GM19328 (cell line): ENCODE data around the gene TEX14.

ENCODE experiments used
- ATAC-seq: cut with Tn5 transposase; IDR thresholded peaks from one replicate; pipeline ENCODE4 v1.9.1; 2021; ENCODE audit warnings: mild to moderate bottlenecking, moderate library complexity; ENCODE audit not compliant: unreplicated experiment

The TEX14 gene

DNA sequence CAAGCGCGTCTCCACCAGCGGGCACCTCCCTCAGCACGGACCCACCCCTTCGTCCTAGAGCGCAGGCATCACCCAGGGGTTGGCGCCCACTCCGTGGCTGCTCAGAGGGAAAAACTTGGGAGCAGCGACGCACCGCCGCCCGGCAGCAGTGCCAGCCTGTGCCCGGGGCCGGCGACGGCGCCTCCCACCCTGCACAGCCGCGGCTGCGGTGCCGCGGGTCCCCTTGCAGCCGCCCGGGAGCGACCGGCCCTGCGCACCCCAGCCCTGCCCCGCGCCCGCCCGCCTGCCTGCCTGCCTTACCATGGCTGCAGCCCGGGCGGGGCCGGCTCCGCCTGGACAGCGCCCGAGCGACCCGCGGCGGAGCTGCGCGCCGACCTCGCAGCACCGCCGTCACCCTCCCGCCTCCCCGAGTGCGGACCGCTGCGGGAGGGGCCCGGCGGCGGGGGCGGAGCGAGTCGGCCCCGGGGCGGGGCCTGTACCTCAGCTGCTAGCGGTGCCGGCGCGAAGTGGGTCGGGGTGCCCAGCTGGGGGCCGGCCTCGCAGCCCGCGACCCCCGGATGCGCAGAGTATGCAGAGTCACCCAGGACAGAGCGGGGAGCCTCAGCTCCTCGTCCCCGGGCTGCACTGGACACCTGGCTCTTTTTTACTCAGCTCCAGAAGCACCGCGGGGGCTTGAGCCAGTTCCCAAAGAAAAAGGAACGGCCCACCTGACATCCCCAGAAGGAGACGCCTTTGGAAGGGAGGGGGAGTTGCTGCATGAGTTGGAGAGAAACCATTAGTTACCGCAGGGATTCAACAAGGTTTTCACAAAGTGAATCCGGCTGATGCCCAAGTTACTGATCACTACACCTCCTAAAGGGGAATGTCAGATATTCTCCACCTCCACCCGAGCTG, 159.9 kb downstream of the TEX14 start:
- ATAC-seq, result no peak

DNA sequence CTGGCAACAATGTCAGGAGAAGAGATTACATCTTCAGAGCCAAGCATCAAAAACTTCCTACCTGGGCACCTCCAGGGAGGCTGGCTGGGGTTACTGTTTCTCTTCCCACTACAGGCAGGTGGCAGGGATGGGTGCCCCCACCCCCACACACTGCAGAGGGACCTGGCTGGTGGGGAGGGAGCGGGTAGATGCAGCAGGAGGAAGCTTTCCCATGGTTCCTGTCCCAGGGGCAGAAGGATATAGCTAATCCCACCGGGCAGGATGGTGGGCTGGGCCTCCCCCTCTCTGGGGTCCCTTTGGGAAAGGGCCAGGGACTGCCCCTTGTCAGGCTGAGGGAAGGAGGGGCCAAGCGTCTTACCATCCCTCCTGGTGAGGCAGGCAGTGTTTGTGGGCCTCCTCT, 160.7 kb downstream of the TEX14 start:
- no peak for ATAC-seq

DNA sequence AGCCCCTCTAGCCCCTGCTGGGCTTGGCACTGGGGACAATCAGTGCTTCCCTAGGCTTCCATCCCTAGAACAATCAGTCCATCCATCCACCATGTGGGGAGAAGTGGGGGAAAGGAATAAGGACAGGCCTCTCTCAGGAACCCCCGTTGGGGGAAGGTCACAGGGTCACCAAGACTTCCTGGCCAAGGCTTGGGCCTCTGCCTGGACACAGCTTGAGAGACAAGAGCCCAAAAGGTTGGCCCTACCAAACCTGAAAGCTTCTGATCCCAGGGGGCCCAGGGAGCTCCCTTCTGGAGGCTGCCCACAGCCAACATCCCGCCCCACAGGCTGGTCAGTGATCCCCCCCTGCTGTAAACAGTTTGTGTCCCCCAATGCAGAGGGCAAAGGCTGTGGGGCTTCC, 161.2 kb downstream of the TEX14 start:
- ATAC-seq, result no peak

DNA sequence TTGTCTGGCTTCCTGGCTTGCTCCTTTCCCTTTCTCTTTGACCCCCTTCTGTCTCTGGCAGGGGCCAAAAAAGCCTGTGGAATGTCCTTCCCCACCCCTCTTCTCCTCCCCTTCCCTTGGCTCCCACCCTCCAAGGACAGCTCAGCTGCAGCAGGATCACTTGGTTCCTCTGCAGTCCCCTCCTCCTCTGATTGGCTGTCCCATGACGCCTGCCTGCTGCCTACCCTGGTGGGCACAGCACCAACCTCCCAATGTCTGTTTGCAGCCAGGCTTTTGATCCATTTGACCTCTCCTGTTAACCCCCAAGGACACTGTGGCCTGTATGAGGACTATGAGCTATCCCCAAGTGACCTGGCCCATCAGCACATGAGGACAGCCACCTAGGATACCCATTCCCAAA, 162.6 kb downstream of the TEX14 start:
- ATAC-seq, result no peak

DNA sequence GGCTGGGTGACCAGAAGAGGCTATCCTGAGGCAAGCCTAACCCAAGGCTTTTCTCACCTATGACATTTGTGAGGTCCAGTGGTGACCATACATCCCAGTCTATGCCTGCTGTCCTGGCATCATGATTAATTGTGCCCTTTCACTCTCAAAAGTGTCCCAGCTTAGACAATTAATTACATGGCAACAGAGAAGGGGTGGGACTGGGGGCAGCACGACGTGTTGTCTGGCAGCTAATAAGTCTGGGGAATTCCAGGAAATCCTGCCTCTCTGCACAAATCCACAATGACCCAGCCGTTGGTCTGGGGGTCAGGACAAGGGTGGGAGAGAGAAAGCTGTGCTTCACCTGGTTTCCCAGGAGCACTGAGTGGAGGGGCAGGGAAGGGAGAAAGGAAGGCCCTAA, 163.4 kb downstream of the TEX14 start:
- ATAC-seq, result no peak

DNA sequence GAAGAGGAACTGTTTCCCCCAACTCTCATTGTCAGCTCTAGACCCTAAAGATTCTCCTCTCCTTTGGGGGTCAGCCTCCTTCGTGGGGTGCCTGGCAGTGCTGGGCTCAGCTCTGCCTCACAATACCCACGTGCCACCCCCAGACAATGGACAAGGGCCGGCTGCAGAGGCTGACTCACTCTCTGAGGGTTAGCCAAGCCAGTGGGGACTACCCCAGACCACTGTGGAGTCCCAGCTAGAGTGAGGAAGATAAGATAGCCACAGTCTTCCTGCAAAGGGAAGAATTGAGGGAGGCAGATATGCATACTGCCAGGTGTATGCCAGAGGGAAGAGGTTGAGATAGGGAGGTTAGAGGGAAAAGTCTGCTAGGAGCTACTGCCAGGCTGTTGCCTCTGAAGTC, 163.9 kb downstream of the TEX14 start:
- ATAC-seq, result no peak

DNA sequence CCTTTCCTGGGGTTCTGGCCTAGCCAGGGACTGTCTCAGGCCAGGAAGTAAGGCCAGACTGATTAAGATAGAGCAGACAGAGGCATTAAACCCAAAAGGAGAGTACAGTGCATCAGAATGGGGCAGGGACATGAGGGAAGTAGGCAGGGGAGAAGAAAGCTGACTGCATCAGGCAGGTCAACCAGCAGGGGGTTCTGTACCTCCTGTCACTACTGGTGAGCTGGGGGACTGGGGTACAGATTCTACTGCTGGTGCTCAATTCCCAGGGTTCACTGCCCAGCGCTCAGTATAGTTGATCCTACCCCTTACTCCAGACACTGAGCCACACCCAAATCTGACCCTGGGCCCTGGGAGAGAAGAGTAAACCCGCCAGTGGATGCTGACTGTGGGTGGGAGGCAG, 164.5 kb downstream of the TEX14 start:
- ATAC-seq, result no peak

DNA sequence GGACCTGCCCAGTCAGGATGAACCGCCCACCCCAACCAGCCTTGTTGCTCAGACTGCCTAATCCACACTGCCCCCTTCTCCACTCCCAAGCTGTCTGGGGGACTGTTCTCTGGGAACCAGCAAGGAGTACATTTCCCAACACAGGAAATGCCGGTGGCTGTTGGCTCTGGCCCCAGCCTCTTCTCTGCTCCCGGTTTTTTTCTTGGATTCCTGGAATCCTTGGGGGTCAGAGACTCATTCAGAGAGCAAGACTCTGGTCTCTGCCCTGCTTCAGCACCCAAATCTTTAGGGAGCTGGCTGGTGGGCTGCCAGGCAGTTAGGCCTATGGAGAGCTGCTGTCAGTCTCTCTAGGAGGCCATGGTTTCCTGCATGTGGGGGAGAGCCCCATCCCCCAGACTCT, 166.6 kb downstream of the TEX14 start:
- no peak for ATAC-seq

DNA sequence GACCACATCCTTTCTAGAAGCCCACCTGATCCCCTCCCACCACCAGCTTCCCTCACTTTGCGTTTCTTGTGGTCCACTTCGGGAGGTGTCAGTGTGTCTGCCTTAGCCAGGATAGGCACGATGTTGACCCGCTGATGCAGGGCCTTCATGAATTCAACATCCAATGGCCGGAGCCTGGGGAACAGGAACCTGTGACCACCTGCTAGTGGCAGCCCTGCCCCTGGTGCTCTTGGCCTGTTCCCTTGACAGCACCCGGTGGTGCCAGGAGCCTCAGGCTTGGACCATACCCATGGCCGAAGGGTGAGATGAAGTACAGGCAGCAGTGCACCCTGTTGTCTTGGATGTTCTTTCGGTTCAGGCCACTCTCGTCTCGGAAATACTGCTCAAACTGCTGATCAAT, 170.2 kb downstream of the TEX14 start:
- ATAC-seq, result no peak

DNA sequence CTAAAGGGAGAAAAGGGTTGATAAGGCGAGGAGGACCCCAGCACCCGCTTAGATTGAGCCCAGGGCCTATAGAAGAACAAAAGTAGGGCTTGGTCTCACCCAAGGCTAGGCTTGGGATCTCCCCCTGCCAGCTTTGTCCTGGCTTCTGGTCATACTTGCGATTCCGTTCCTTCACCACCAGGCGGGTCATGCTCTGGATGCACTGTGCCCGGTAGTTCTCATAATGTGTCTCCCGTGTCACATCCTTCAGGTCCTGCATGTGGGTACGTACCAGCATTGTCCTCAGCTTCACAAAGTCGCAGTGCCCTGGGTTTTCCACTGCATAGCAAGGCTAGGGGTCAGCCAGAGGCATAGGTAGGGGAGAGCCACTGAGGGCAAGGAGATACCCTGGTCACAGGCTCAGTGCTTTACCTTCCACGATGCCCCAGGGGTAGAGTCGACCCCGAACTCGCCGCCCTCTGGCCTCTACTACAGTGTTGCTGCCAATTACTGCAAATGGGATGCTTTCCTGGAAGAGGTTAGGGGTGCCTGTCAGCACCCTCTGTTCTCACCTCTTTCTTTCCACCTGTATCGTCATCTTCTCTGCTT, 170.9 kb downstream of the TEX14 start:
- no peak for ATAC-seq

DNA sequence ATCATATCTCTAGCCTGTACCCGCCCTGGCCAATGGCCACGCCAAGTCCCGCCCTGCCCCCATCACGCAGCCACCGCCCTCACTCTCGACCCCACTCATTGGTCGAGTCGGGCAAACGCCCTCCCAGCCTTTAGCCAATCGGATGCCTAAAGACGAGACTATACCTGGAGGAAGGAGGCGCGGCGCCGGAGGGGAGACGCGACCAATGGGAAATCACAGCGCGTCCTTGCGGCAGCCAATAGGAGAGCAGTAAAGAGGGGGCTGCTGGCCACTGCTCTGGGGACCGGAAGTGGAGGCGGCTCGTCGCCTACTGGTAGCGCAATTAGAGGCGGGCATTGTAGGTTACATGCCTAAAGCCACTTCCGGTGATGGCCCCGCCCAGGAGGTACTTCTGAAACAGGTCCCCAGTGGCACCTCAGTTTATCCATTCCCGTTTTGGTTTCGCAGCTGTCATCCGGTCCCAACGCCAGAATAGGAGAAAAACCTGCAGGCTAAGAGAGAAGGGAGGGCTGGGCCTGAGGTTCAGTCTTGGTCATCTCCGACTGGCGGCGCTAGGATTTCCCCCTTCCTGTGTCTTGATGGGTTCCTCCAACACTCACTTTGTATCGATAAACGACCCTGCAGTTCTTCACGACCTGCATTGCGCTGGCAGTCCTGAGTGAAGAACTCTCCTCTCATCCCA, 173.8 kb downstream of the TEX14 start:
- peak; percentile 79 for ATAC-seq

DNA sequence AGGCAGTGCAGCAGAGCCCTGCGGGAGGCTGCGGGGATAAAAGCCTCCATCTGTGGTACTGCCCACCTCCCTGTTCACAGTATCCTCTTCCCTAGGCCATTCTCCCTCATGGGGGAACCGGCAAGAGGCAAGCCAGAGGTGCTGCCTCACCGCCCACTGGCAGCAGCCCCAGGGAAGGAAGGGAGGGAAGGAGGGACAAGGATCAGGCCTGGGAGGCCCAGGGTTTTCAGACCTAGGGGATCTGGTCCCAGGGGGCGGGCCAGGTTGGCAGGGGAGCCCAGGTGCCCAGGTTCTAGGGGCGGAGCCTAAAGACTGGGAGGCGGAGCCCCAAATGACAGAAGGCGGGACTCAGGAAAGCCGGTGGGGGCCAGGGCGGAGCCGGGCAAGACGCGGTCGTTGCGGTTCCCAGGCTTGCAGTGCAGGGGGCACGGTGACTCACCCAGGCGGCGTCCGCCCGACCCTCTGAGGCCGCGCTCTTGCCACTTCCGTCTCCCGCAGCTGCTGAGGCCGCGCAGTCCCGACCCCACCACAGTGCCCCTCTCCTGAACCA, 174.4 kb downstream of the TEX14 start:
- ATAC-seq, result no peak

DNA sequence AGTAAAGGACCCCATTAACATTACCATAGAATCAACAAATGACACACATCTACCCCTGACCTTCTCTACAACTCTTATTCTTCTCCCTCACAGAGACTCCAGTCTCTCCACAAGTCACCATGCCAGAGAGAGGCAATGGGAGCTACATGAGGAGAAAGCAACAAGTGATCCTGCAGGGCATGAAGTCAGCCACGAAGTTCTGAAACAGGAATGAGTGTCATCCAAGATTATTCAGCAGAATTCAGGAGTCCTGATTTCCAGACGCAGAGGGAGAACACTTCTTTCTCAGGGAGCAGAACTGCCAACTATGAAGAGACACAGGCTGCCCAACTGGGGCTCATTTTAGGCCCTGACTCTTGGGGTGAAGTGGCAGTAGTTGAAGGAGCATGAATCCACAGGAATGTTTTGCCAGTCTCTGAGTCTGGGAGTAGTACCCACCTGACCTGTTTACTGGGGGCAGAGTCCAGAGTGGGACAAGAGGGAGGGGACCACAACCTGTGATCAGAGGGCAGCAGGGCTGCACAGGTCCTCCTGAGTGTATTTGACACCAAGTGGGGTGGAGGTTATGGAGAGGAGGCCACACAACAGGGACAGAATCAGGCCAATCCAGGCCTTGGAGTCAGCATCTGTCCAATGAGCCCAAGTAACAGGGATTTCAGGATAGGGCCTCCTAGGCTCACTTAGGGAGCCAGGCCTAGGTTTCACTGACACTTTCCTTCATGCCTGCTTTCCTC, 175.0 kb downstream of the TEX14 start:
- ATAC-seq, result no peak

DNA sequence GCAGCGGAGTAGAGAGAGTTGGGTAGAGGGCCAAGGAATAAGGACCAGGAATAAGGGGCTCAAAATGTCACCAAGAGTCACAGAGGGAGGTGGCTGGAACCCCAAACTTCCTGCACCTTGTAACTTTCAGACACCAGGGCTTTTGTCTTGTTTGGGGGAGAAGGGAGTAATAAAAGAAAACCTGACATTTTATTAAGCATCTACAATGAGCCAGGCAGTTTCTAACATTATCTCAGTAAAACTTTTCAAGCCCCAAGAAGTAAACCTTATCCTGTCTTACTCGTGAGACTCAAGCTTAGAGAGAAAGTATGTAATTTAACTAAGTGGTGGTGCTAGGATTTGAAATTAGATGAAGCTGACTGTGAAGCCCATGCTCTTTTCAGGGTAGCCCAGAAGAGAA, 176.6 kb downstream of the TEX14 start:
- ATAC-seq, result no peak

DNA sequence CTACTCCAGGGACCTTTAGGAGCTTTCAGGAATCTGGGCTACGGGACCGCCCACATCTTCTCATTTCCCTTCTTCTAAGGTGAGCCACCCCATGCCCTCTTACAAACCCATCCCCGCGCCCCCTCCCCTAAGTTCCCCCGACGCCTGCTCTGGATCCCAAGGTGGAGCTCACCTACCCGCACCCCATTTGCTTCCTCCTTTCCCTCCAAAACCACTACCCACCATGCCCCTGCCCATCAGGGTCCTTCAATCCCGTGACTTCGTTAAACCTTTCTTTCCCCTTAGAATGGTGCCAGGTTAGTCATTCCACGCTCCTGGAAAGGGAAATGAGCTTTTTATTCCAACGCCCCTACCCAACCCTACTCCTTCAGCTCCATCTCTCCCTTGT, 177.1 kb downstream of the TEX14 start:
- ATAC-seq, result no peak

DNA sequence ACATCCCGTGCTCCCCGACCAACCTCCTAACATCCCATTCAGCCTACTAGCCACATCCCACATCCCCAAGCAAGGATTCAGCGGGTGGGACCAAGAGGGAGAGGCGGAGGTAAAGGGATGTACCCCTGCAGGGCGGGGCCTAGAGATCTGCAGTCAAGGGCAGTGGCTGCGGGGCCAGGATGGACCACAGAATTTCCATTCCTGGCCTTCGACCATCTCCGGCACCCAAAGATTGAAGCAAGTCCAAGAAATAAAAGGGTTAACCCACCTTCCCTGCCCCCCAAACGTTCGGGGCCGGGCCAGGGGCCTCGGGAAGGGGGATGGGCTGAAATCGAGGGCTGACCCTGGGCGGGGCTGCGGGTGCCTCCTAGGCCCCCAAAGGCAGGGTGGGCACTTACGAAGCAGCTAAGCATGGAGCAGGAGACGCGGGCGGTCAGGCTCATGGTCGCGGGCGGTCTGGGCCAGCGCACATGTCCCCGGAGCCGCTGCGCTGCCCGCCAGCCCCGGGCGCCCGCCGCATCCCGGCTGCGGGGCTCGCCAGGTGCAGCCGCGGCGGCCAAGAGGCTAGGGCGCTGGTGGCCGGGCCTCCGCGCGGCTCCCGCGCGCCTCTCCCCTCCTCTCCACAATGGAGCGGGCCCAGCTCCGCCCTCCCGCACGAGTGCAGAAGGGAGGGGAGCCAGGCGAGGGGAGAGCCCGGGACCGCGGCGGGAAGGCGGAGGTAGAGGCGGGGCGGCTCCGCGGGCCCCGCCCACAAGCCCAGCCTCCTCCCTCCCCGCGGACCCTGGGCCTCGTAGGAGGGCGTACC, 177.7 kb downstream of the TEX14 start, which contains the start of gene MTMR4:
Gene MTMR4, minus strand, starts transcription at position 674 of the 805 bp plus-strand sequence. Its CDS starts 231 bp downstream, at position 443.
- ATAC-seq, result no peak

DNA sequence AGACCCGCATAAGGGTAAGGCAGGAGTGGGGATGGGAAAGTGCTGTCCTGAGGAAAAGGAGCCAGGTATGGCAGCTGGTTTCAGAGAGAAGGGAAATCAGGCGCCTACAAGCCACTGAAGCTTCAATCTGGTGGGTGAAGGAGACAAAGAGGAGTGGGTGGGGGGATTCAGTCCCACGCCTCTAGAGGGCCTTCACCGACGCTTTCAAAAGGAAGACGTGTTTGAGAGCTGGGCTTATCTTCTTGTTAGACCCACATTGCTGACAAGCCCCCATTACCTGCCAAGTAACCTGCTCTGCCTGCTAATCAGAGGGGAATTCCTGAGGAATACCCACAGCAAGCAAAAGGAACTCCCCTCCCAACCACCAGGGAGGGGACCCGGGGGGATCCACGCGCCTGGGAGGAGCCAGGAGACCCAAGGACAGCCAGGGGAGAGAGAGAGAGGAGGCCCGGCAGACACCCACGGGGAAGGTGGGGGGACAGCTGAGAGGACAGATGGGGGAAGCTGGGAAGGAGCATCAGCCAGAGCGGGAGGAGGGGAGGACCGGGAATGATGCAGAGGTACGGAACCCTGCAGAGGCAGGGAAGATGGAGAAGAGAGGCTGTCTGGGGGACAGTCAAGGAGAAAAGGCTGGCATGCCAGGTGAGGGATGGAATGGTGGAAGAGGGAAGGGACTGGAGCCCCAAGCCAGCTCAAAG, 178.4 kb downstream of the TEX14 start:
- ATAC-seq, result no peak

DNA sequence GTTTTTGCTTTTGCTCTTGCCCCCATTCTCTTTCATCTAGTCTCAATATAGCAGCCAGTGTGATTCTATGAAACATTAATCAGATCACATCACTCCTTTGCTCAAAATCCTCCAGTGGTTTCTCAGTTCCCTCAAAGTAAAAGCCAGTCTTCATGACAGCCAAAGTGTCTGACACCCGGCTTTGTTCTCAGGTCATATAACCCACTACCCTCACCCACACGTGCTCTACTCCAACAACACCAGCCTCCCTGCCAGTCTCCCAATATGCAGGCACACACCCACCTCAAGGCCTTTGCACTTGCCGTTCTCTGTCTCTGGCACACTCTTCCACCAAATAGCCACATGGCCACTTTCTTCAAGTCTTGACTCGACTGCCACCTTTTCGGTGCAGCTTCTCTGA, 181.8 kb downstream of the TEX14 start:
- no peak for ATAC-seq

DNA sequence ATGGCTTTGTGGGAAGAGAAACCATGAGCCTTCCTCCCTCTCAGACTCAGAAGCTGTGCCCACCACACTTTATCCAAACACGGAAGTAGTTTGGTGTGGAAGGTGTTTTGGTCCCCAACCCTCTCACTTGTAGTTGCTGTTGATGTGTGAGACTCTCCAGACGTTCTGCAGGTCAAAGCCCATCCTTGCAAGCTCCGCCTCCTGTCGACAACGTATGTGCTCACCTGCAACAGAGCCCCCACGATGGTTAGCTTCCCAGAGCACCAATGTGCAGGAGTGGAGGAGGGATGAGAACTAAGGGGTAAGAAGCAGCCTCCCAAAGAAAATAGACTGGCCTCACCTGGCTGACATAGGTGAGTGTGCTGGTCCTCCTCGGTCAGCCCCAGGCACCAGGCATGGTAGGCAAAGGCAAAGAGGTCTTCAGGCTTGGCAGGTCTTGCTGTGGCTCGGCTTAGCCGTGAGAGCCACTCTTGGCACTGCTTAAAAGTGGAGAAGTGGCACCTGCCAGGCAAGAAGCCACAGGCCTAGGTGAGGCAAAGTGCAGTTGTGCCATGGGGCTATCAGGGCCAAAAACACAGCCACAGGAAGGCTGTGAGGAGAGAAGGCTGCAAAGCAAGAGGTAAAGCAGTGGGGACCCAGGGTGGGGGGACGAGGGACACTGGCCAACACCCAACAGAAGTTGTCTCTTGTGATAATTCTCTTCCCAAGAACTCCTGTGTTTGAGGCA, 183.3 kb downstream of the TEX14 start:
- no peak for ATAC-seq
